Left ventricle myocardium inferior (tissue), 1 donor: Measurements from ENCODE around the gene AATK. TPM values are rescaled to one million over a fixed set of nuclear protein-coding genes. Genes with fewer than 3 reads are reported as not detected.
"Not testable (repeated sequence)": the region's sequence is repeated elsewhere in the genome, so short reads cannot be mapped to it uniquely, and the experiment has no call there.

ENCODE experiments used
- DNase-seq: peaks from one replicate; pipeline ENCODE4 v3.0.0-alpha.2; 2020
- H3K27ac ChIP-seq: fragments of 200-600 bp; replicated peaks from 2 replicates; pipeline ENCODE4 v1.8.0; 2021
- H3K27me3 ChIP-seq: fragments of 200-600 bp; 2 replicates; pipeline ENCODE4 v1.8.0; 2021; ENCODE audit warnings: low read depth
- H3K36me3 ChIP-seq: fragments of 200-600 bp; 2 replicates; pipeline ENCODE4 v1.8.0; 2021
- H3K4me1 ChIP-seq: fragments of 200-600 bp; 2 replicates; pipeline ENCODE4 v1.8.0; 2021
- H3K4me3 ChIP-seq: fragments of 200-600 bp; 2 replicates; pipeline ENCODE4 v1.8.0; 2021; ENCODE audit warnings: mild to moderate bottlenecking, moderate library complexity
- H3K9me3 ChIP-seq: fragments of 200-600 bp; replicated peaks from 2 replicates; pipeline ENCODE4 v1.8.0; 2021
- intact Hi-C: fragments of 100-400 bp; cut with micrococcal nuclease; formaldehyde crosslinking; loops from one replicate; pipeline ENCODE4 v1.11.0; 2022
- total RNA-seq: library from RNA; stranded (reverse); fragmentation: NEBNext Ultra II Directional; extraction: Animal tissue kit (Norgen Biotek cat#: 25700); gene quantifications from one replicate; pipeline ENCODE4 v1.2.1, GENCODE V29; 2021
- TF ChIP-seq, protein P1 (sequence below): fragments of 200-600 bp; IDR thresholded peaks from 2 replicates; pipeline ENCODE4 v1.8.0; 2021; ENCODE audit warnings: antibody characterized with exemption, mild to moderate bottlenecking, borderline replicate concordance
- donor health status: DM: no; HTN: yes; CAD: no; lungs with severe emphysema.

The AATK gene
- total RNA-seq, 1 donor from 2014 or later = 2.3 TPM

DNA sequence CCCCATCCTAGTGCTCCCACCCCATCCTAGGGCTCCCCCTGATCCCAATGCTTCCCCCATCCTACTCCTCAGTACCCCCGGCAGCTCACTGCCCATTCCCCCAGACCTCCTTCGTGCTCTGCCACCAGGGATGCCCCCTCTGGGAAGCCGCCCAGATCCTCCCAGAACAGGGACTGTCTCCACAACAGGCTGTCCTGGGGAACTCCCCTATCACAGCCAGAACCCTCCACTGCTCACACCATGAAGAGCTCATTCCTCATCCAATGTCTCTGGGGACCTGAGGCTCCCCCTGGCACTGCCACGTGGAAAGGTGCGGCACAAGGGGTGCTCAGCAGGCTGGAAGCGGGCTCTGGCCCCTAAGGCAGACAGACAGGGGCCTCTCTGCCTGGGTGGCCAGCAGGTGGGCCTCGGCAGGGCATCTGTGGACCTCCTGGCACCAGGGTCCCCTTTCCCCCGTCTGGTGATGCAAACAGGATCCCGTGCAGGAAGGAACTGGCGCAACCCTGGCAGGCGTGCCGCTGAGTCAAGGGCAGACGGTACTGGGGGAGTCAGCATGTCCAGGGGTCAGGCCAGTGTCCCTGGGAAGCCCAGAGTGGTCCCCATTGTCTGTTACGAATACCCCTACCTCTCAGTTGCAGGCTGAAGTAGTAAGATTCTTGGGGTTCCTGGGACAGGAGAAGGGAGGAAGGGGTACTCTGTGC, 15.5 kb downstream of the AATK start:
- peak; percentile 38 for DNase-seq
- peaks cover 8% of the 10 kb centered on the region for H3K4me1 ChIP-seq
- no peaks in the 10 kb centered on the region for H3K9me3 ChIP-seq
- H3K4me3 ChIP-seq = no peak overlapping the region
- no peak overlapping the region for H3K27ac ChIP-seq
- no peaks in the 10 kb centered on the region for H3K36me3 ChIP-seq
- TF ChIP-seq, protein P1, sequence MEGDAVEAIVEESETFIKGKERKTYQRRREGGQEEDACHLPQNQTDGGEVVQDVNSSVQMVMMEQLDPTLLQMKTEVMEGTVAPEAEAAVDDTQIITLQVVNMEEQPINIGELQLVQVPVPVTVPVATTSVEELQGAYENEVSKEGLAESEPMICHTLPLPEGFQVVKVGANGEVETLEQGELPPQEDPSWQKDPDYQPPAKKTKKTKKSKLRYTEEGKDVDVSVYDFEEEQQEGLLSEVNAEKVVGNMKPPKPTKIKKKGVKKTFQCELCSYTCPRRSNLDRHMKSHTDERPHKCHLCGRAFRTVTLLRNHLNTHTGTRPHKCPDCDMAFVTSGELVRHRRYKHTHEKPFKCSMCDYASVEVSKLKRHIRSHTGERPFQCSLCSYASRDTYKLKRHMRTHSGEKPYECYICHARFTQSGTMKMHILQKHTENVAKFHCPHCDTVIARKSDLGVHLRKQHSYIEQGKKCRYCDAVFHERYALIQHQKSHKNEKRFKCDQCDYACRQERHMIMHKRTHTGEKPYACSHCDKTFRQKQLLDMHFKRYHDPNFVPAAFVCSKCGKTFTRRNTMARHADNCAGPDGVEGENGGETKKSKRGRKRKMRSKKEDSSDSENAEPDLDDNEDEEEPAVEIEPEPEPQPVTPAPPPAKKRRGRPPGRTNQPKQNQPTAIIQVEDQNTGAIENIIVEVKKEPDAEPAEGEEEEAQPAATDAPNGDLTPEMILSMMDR = no peak
- no peaks in the 10 kb centered on the region for H3K27me3 ChIP-seq
- intact Hi-C loops = no loop called here

DNA sequence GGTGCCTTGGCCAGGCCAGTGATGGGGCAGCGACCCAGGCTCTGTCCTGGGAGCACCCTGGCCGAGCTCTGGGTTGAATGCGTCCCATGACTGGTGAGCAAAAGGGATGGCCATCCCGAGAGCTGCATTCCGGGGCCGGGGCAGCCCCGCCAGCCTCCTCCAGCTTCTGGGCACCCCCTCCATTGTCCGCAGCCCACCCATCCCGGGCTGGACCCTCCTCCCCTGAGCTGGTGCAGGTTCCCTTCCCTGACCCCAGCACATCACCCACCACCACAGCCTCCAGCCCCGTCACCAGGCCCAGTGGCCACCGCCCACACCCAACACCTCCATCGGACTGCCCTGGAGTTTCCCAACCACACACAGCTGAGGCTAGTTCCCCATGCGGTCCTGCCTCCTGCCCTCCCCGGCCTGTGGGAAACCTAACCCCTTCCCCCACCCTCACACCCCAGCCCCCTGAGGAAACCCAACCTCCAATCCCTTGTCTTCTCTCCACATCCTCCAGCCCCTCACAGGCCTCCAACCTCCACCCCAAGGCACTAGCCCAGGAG, 17.0 kb downstream of the AATK start:
- H3K27me3 ChIP-seq = no peaks in the 10 kb centered on the region
- no peaks in the 10 kb centered on the region for H3K9me3 ChIP-seq
- intact Hi-C loops = no loop called here
- no peak for DNase-seq
- TF ChIP-seq, protein P1 = no peak
- peaks cover 8% of the 10 kb centered on the region for H3K4me1 ChIP-seq
- H3K36me3 ChIP-seq = no peaks in the 10 kb centered on the region
- H3K27ac ChIP-seq = no peak overlapping the region
- no peak overlapping the region for H3K4me3 ChIP-seq

DNA sequence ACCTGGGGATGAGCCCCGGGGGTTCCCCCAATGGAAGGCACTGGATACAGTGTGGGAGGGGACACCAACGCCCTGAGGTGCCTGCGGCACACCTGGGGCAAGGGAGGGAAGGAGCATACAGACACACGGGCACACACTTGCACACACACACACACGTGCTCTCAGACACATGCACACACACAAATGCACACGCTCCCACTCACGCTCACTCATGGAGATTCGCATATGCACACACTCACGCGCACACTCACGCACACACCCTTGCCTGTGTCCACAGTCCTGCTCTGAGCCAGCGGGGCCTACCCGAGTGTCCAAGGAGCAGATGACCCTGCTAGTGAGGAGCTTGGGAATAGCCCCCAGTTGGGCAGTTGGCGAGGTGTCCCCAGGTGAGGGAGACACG, 17.4 kb downstream of the AATK start:
- TF ChIP-seq, protein P1 = no peak
- Histone ChIP-seq H3K9me3 (no peaks in the 10 kb centered on the region), H3K36me3 (no peaks in the 10 kb centered on the region), H3K27me3 (no peaks in the 10 kb centered on the region), H3K4me3 (no peak overlapping the region), H3K4me1 (peaks cover 6% of the 10 kb centered on the region), H3K27ac (no peak overlapping the region)
- intact Hi-C loops = no loop called here
- DNase-seq = no peak

DNA sequence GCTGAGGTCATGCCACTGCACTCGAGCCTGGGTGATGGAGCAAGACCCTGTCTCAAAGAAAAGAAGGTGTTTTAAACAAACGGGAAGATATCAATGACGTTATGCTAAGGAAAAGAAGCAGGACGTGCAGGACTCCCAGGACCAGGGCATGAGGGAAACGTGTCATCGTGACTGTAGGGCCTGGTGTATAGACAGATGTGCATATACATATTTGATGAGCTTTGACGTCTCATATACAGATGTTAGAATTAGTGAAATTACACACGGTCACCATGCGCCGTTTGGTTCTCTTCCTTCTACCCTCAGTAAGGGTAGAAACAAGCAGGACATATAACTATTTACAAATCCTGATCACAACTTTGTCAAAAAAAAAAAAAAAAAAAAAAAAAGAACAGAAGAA, 18.3 kb downstream of the AATK start:
- no peak overlapping the region for H3K27ac ChIP-seq
- TF ChIP-seq, protein P1 = no peak
- DNase-seq = no peak
- peaks cover 5% of the 10 kb centered on the region for H3K4me1 ChIP-seq
- H3K27me3 ChIP-seq = no peaks in the 10 kb centered on the region
- no peak overlapping the region for H3K4me3 ChIP-seq
- H3K36me3 ChIP-seq = no peaks in the 10 kb centered on the region
- intact Hi-C loops = no loop called here
- no peaks in the 10 kb centered on the region for H3K9me3 ChIP-seq

DNA sequence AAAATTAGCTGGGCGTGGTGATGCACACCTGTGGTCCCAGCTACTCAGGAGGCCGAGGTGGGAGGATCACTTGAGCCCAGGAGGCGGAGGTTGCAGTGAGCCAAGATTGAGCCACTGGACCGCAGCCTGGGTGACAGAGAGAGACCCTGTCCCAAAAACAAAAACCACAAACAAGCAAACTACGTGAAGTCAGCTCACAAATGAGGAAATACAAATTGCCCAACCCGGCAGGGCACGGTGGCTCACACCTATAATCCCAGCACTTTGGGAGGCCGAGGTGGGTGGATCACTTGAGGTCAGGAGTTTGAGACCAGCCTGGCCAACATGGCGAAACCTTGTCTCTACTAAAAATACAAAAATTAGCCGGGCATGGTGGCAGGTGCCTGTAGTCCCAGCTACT, 19.8 kb downstream of the AATK start:
- DNase-seq, H3K4me1 ChIP-seq, intact Hi-C loops, H3K4me3 ChIP-seq, H3K36me3 ChIP-seq, H3K27me3 ChIP-seq, H3K27ac ChIP-seq, H3K9me3 ChIP-seq: not testable (repeated sequence)

DNA sequence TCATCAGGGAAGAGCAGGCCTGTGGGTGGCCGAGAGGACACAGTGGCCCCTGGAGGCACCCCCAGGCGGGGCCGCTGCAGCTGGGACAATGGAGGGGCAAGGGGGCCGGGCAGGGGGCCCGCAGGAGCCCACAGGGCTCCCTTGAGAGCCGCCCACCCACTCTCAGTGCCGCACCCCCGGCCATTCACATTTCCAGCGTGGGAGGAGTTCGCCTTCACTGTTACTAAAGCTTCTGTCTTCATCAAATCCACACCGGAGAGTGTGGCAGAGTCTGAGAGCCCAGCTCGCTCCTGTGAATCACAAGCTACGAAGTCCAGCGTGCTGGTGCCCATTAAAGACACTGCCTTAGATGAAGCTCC, 21.6 kb downstream of the AATK start:
- peaks cover 9% of the 10 kb centered on the region for H3K4me1 ChIP-seq
- no peaks in the 10 kb centered on the region for H3K36me3 ChIP-seq
- no peaks in the 10 kb centered on the region for H3K27me3 ChIP-seq
- no peak for DNase-seq
- no peak overlapping the region for H3K4me3 ChIP-seq
- no peak overlapping the region for H3K27ac ChIP-seq
- intact Hi-C loops = no loop called here
- H3K9me3 ChIP-seq = no peaks in the 10 kb centered on the region
- TF ChIP-seq, protein P1 = no peak
